VCaP (cell line): ENCODE measurements around the gene SHC4.
"Not testable (repeated sequence)": the region's sequence is repeated elsewhere in the genome, so short reads cannot be mapped to it uniquely, and the experiment has no call there.

Experiments
- H3K27ac ChIP-seq: fragments of 450-650 bp; 2 replicates; pipeline ENCODE4 v1.5.1; 2017
- CTCF ChIP-seq: fragments of 450-650 bp; conservative IDR thresholded peaks from 2 replicates; pipeline ENCODE4 v1.5.1; 2017; ENCODE audit warnings: mild to moderate bottlenecking, moderate library complexity

SHC4 gene

DNA sequence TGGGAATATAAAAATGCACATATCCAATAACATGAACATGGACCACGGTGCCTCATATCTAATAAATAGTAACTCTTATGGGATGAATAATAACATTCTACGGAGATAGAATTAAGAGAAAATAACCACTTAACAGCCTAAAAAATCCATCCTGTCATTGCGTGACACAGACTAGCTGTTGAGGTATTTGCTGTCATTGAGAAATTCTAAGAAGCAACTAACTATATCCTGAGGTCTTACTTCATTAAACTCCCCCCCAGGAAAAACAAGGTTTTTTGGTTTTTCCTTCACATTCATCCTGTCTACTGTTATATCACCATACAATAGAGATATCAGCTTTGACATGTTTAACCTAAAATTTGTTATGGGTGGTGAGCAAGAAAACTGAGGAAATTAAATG, 167.2 kb downstream of the SHC4 start:
- no peak for TF ChIP-seq CTCF

GRCh38 chr15:48795901-48796300, 167.8 kb downstream of the SHC4 start:
- H3K27ac ChIP-seq = no peak overlapping the region
- no peak for TF ChIP-seq CTCF

More for the DNA sequence above, 167.2 kb downstream of the SHC4 start:
- H3K27ac ChIP-seq = no peak overlapping the region

GRCh38 chr15:48794697-48795134, 169.0 kb downstream of the SHC4 start:
- H3K27ac ChIP-seq = no peak overlapping the region
- TF ChIP-seq CTCF = no peak

- no peak overlapping the region for H3K27ac ChIP-seq
- TF ChIP-seq CTCF = no peak
Observed at GRCh38 chr15:48792408-48792807, 171.3 kb downstream of the SHC4 start.

DNA sequence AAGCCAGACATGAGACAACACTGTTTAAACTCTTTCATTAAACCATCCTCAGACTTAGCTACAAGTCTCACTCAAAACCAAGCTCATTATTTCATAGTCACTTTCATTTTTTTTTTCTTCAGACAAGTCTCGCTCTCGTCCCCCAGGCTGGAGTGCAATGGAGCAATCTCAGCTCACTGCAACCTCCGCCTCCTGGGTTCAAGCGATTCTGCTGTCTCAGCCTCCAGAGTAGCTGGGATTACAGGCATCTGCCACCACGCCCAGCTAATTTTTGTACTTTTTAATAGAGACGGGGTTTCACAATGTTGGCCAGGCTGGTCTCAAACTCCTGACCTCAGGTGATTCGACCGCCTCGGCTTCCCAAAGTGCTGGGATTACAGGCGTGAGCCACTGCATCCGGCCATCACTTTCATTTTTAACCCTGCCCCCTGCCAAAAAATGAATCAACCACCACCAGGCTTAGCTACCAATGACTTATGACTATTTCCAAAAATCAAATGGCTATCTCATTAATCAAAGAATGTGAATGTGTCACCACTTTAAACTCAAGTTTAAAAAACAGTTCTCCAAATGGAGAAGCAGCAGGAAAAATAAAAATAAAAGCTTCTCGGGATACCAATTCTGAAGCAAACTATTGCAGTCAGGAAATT, 173.1 kb downstream of the SHC4 start:
- not testable (repeated sequence) for H3K27ac ChIP-seq

GRCh38 chr15:48785712-48786111, 178.0 kb downstream of the SHC4 start:
- H3K27ac ChIP-seq = no peak overlapping the region
- TF ChIP-seq CTCF = no peak

GRCh38 chr15:48785195-48785594, 178.5 kb downstream of the SHC4 start:
- TF ChIP-seq CTCF = no peak
- no peak overlapping the region for H3K27ac ChIP-seq

DNA sequence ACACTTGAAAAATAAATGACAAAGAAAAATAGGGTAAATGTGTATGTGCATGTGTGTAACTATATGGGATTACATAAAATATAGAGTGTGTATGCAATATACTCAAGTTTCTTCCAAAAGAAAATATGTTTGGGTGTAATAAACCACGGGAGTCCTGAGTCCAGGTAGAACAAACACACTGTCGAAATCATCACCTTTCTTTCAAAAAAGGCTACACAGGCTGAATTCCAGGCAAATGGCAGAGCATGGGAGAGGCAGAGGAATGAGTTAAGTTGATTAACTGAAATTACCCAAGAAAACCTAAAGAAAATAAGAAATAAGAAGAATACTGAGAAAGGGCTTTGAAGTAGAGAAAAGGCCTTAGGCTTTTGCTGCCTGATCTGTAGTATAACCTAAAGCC, 179.0 kb downstream of the SHC4 start:
- H3K27ac ChIP-seq = no peak overlapping the region
- TF ChIP-seq CTCF = no peak
